ENCODE measurements around the gene POLR2L. TPM values are rescaled to one million over a fixed set of nuclear protein-coding genes. Genes with fewer than 3 reads are reported as not detected.

Gene POLR2L
- total RNA-seq, 3 donors from 2014 or later (not counting 1 experiment from before 2014, with no cell fraction given) = 48.2 to 63.8 (median 61.2) TPM

DNA sequence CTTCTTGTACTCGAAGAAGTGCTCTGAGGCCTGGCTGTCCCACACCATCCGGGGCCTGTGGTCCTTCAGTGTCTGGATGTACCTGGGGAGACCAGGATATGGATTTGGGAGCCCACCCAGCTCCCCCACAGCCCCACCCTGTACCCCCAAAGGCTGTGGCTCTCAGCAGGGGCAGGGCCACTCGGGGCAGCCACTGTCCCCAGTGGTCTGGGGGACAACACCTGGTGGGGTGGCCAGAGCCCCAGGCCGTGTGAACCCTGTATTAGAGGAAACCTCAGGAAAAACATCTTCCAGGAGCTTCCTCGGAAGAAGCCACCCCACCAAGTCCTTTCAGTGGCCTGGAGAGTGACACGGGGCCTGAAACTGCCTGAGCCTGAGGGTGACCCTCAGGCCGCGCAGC, 28.1 kb upstream of the POLR2L start:
- H3K27me3 ChIP-seq (ENCODE audit: control insufficient read depth, insufficient read depth, low read length) = no peaks in the 10 kb centered on the region
- H3K4me1 Mint-ChIP-seq = no peaks in the 10 kb centered on the region
- WGBS (ENCODE audit: insufficient coverage) = 95% methylated on average over 8 of the region's 8 CpGs
- no peak overlapping the region for H3K27ac ChIP-seq (ENCODE audit: low read length)
- ATAC-seq = no peak
- H3K4me3 ChIP-seq (ENCODE audit: low read length) = no peak overlapping the region
- TF ChIP-seq, protein P1, sequence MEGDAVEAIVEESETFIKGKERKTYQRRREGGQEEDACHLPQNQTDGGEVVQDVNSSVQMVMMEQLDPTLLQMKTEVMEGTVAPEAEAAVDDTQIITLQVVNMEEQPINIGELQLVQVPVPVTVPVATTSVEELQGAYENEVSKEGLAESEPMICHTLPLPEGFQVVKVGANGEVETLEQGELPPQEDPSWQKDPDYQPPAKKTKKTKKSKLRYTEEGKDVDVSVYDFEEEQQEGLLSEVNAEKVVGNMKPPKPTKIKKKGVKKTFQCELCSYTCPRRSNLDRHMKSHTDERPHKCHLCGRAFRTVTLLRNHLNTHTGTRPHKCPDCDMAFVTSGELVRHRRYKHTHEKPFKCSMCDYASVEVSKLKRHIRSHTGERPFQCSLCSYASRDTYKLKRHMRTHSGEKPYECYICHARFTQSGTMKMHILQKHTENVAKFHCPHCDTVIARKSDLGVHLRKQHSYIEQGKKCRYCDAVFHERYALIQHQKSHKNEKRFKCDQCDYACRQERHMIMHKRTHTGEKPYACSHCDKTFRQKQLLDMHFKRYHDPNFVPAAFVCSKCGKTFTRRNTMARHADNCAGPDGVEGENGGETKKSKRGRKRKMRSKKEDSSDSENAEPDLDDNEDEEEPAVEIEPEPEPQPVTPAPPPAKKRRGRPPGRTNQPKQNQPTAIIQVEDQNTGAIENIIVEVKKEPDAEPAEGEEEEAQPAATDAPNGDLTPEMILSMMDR (IDR thresholded peaks at IDR 0.05) = no peak
- H3K36me3 ChIP-seq (ENCODE audit: control insufficient read depth, insufficient read depth, low read length) = peaks cover 3% of the 10 kb centered on the region
- no peak overlapping the region for H3K4me3 Mint-ChIP-seq
- H3K4me1 ChIP-seq (ENCODE audit: control insufficient read depth, insufficient read depth, low read length) = no peaks in the 10 kb centered on the region
- no peaks in the 10 kb centered on the region for H3K9me3 ChIP-seq (ENCODE audit: control insufficient read depth, insufficient read depth, low read length)
- intact Hi-C loops (cut with micrococcal nuclease) = no loop called here
- no peaks in the 10 kb centered on the region for H3K36me3 Mint-ChIP-seq
- no peaks in the 10 kb centered on the region for H3K27me3 Mint-ChIP-seq (ENCODE audit: low read depth in 2 of 2)
- H3K9me3 Mint-ChIP-seq = no peaks in the 10 kb centered on the region
- H3K27ac Mint-ChIP-seq = no peak overlapping the region
- DNase-seq = no peak

DNA sequence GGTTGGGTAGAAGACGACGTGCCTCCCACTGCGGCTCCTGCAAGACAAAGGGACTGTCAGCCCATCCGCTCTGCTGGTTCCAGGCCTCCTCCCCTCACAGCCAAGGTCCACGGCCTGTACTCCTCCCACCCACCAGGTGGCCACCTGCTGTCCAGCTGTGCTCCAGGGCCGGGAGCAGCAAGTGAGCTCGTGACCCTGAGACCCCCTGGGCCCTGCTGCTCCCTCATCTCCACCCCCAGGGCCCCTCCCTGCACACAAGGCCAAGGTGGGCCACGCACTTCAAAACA, 27.7 kb upstream of the POLR2L start:
- Histone ChIP-seq H3K4me1 (ENCODE audit: control insufficient read depth, insufficient read depth, low read length) (no peaks in the 10 kb centered on the region), H3K36me3 (ENCODE audit: control insufficient read depth, insufficient read depth, low read length) (peaks cover 3% of the 10 kb centered on the region), H3K9me3 (ENCODE audit: control insufficient read depth, insufficient read depth, low read length) (no peaks in the 10 kb centered on the region), H3K27ac (ENCODE audit: low read length) (no peak overlapping the region), H3K27me3 (ENCODE audit: control insufficient read depth, insufficient read depth, low read length) (no peaks in the 10 kb centered on the region), H3K4me3 (ENCODE audit: low read length) (no peak overlapping the region)
- DNase-seq (no peak), ATAC-seq (no peak)
- H3K27ac Mint-ChIP-seq = no peak overlapping the region
- no peaks in the 10 kb centered on the region for H3K36me3 Mint-ChIP-seq
- intact Hi-C loops (cut with micrococcal nuclease) = no loop called here
- WGBS (ENCODE audit: insufficient coverage) = 95% methylated on average over 8 of the region's 8 CpGs
- no peaks in the 10 kb centered on the region for H3K4me1 Mint-ChIP-seq
- H3K9me3 Mint-ChIP-seq = no peaks in the 10 kb centered on the region
- TF ChIP-seq, protein P1 (IDR thresholded peaks at IDR 0.05) = no peak
- no peak overlapping the region for H3K4me3 Mint-ChIP-seq
- H3K27me3 Mint-ChIP-seq (ENCODE audit: low read depth in 2 of 2) = no peaks in the 10 kb centered on the region

DNA sequence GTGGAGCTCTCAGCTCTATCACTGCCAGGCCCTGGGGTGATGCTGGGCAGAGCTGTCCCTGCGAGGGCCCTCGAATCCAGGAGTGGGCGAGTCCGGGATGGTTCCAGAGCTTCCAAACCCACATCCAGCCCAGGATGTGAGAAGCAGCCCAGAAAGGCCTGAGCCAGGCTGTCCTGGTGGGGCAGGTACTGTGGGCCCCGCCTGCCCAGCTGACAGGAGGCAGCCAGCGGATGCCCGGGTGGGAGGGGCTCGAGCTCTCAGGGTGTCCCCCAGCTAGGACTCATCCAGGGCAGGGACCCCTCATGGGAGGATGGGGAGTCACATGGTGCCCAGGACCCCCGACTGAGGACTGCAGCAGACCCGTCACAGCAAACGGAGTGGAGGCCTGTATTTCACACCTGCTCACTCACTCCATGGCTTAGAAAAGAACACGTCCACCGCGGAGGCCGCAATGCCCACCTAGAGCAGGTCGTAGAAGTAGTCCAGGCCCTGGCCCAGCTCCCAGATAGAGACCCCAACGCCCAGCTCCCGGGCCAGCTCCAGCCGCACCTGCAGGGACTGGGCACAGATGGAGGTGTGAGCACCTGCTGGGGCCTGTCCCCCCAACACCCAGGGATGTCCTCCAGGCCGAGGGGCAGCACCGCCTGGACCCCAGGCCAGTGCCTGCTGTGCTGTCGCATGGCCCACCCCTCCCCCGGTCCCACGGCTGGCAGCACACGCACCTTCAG, 27.2 kb upstream of the POLR2L start:
- DNase-seq = no peak
- Mint-ChIP-seq H3K9me3 (no peaks in the 10 kb centered on the region), H3K4me1 (no peaks in the 10 kb centered on the region), H3K27ac (no peak overlapping the region), H3K4me3 (no peak overlapping the region), H3K36me3 (no peaks in the 10 kb centered on the region), H3K27me3 (ENCODE audit: low read depth in 2 of 2) (no peaks in the 10 kb centered on the region)
- ATAC-seq = no peak
- intact Hi-C loops (cut with micrococcal nuclease) = no loop called here
- Histone ChIP-seq H3K27me3 (ENCODE audit: control insufficient read depth, insufficient read depth, low read length) (no peaks in the 10 kb centered on the region), H3K9me3 (ENCODE audit: control insufficient read depth, insufficient read depth, low read length) (no peaks in the 10 kb centered on the region), H3K27ac (ENCODE audit: low read length) (no peak overlapping the region), H3K4me3 (ENCODE audit: low read length) (no peak overlapping the region), H3K4me1 (ENCODE audit: control insufficient read depth, insufficient read depth, low read length) (no peaks in the 10 kb centered on the region), H3K36me3 (ENCODE audit: control insufficient read depth, insufficient read depth, low read length) (peaks cover 1% of the 10 kb centered on the region)
- 96% methylated on average over 25 of the region's 25 CpGs for WGBS (ENCODE audit: insufficient coverage)
- TF ChIP-seq, protein P1 (IDR thresholded peaks at IDR 0.05) = no peak

DNA sequence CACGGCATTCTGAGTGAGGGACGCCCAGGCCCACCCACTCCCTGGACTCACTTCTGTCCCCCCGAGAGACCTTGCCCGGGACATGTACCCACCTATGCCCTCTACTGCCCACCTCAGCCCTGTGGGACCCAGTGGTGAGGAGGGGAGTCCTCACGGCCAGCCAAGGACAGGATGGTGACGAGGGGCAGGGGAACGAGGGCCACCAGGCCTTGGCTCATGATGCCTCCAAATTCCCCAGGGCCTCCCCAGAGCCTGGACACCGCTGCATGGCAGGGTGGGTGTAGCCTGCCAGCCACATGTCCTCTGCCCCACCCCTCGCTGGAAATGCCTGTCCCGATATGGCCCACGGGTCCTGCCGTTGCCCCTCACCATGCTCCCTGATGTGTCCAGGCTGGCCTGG, 26.5 kb upstream of the POLR2L start:
- 95% methylated on average over 12 of the region's 12 CpGs for WGBS (ENCODE audit: insufficient coverage)
- intact Hi-C loops (cut with micrococcal nuclease) = no loop called here
- H3K27ac Mint-ChIP-seq = no peak overlapping the region

More for the DNA sequence above, 26.5 kb upstream of the POLR2L start:
- no peak overlapping the region for H3K4me3 Mint-ChIP-seq
- H3K27me3 Mint-ChIP-seq (ENCODE audit: low read depth in 2 of 2) = no peaks in the 10 kb centered on the region
- ATAC-seq (no peak), DNase-seq (no peak)
- H3K27ac ChIP-seq (ENCODE audit: low read length) = no peak overlapping the region
- no peaks in the 10 kb centered on the region for H3K9me3 Mint-ChIP-seq
- no peak overlapping the region for H3K4me3 ChIP-seq (ENCODE audit: low read length)
- H3K36me3 Mint-ChIP-seq = no peaks in the 10 kb centered on the region
- no peaks in the 10 kb centered on the region for H3K27me3 ChIP-seq (ENCODE audit: control insufficient read depth, insufficient read depth, low read length)
- TF ChIP-seq, protein P1 (IDR thresholded peaks at IDR 0.05) = no peak
- H3K4me1 ChIP-seq (ENCODE audit: control insufficient read depth, insufficient read depth, low read length) = no peaks in the 10 kb centered on the region
- no peaks in the 10 kb centered on the region for H3K36me3 ChIP-seq (ENCODE audit: control insufficient read depth, insufficient read depth, low read length)
- H3K9me3 ChIP-seq (ENCODE audit: control insufficient read depth, insufficient read depth, low read length) = no peaks in the 10 kb centered on the region
- H3K4me1 Mint-ChIP-seq = no peaks in the 10 kb centered on the region

All from natural killer cell (primary cell).